Measurements from ENCODE around the gene NODAL. TPM values are rescaled to one million over a fixed set of nuclear protein-coding genes. Genes with fewer than 3 reads are reported as not detected.

NODAL gene
- total and polyA plus RNA-seq, 3 donors from 2014 or later: 0.43 to 5.2 (median 3.0) TPM

DNA sequence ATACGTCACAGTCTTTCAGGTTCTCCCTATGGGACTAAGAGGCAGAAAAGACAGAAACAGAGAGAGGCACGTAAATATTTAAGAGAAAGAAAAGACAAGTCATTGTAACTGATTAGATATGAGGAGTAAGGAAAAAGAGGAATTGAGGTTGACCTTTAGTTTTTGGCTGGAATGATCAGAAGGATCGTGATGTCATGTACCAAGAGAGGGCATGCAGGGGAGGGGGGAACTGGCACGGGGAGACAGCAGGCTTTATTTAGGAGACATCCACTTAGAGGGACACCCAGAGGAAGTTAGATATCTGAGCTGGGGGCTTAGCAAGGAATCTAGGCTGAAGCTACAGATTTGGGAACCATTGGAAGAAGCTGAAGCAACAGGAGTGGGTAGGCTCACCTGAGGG, 49.8 kb downstream of the NODAL start:
- intact Hi-C loops (cut with DNase I; ENCODE audit: low total_unique reads): no loop called here

More for the DNA sequence above, 49.8 kb downstream of the NODAL start:
- Histone ChIP-seq H3K27me3 (no peaks in the 10 kb centered on the region), H3K4me3 (no peak overlapping the region), H3K9me3 (no peaks in the 10 kb centered on the region), H3K36me3 (ENCODE audit: low read depth, missing control alignments) (no peaks in the 10 kb centered on the region), H3K27ac (no peak overlapping the region), H3K4me1 (peaks cover 3% of the 10 kb centered on the region)
- DNase-seq: no peak
- no peak for TF ChIP-seq POLR2A (IDR thresholded peaks at IDR 0.05)
- TF ChIP-seq, protein P1, sequence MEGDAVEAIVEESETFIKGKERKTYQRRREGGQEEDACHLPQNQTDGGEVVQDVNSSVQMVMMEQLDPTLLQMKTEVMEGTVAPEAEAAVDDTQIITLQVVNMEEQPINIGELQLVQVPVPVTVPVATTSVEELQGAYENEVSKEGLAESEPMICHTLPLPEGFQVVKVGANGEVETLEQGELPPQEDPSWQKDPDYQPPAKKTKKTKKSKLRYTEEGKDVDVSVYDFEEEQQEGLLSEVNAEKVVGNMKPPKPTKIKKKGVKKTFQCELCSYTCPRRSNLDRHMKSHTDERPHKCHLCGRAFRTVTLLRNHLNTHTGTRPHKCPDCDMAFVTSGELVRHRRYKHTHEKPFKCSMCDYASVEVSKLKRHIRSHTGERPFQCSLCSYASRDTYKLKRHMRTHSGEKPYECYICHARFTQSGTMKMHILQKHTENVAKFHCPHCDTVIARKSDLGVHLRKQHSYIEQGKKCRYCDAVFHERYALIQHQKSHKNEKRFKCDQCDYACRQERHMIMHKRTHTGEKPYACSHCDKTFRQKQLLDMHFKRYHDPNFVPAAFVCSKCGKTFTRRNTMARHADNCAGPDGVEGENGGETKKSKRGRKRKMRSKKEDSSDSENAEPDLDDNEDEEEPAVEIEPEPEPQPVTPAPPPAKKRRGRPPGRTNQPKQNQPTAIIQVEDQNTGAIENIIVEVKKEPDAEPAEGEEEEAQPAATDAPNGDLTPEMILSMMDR (IDR thresholded peaks at IDR 0.05): no peak
- WGBS, 2 donors: 51 to 60% methylated on average over 4 of the region's 4 CpGs

Other genes starting within 250 kb of the NODAL start
- 100 to 1,000 TPM; 110 to 136 TPM for gene PPA1, start 208.3 kb downstream of the NODAL start, total RNA-seq
- 143 TPM for gene PPA1, start 208.3 kb downstream of the NODAL start, polyA plus RNA-seq (ENCODE audit: insufficient read depth, low read depth, low replicate concordance)
- gene NPFFR1, start 157.7 kb downstream of the NODAL start, total RNA-seq: 1 to 10 TPM; 2.8 to 6.6 TPM
- gene NPFFR1, start 157.7 kb downstream of the NODAL start, polyA plus RNA-seq (ENCODE audit: insufficient read depth, low read depth, low replicate concordance): 2.6 TPM
- 10 to 100 TPM; 14.8 to 21.6 TPM for gene LRRC20, start 59.1 kb downstream of the NODAL start, total RNA-seq
- 30.8 TPM for gene LRRC20, start 59.1 kb downstream of the NODAL start, polyA plus RNA-seq (ENCODE audit: insufficient read depth, low read depth, low replicate concordance)
- 10 to 100 TPM; 50.7 to 50.8 TPM for gene EIF4EBP2, start 37.5 kb downstream of the NODAL start, total RNA-seq
- gene EIF4EBP2, start 37.5 kb downstream of the NODAL start, polyA plus RNA-seq (ENCODE audit: insufficient read depth, low read depth, low replicate concordance): 41.2 TPM
- 10 to 100 TPM in 1 of 2 donors, 1 to 10 TPM in 1; 8.3 to 13.3 TPM for gene PALD1, start 37.1 kb upstream of the NODAL start, total RNA-seq
- 6.3 TPM for gene PALD1, start 37.1 kb upstream of the NODAL start, polyA plus RNA-seq (ENCODE audit: insufficient read depth, low read depth, low replicate concordance)
- gene PRF1, start 161.1 kb upstream of the NODAL start, total RNA-seq: 1 to 10 TPM in 1 of 2 donors, under 1 TPM in 1; 0.55 to 1.8 TPM
- gene PRF1, start 161.1 kb upstream of the NODAL start, polyA plus RNA-seq (ENCODE audit: insufficient read depth, low read depth, low replicate concordance): 2.2 TPM
- under 1 TPM; 0.63 to 0.93 TPM for gene ADAMTS14, start 230.8 kb upstream of the NODAL start, total RNA-seq
- gene ADAMTS14, start 230.8 kb upstream of the NODAL start, polyA plus RNA-seq (ENCODE audit: insufficient read depth, low read depth, low replicate concordance): 0.90 TPM